Common myeloid progenitor, CD34-positive (primary cell): ENCODE results near the gene SPDYE6.

Experiments
- CTCF ChIA-PET: fragments of 350-600 bp; sonication (Branson Sonifier 250); formaldehyde crosslinking; loops from one replicate; lab custom pipeline; 2021; ENCODE audit warnings: antibody characterized with exemption; lab: Charles Lee
- POLR2A ChIA-PET: fragments of 350-600 bp; sonication (Branson Sonifier 250); formaldehyde crosslinking; loops from one replicate; lab custom pipeline; 2021; ENCODE audit warnings: antibody characterized with exemption; lab: Charles Lee
- DNase-seq, 3 donors: peaks; one replicate each; pipeline versions ENCODE4 v3.0.0 to v3.0.0-alpha.2; 2013
- H3K27ac ChIP-seq, 2 experiments: 1 replicate in 1 of 2; 2 replicates in 1 of 2; pipeline ENCODE4 v1.7.0; 2013; ENCODE audit warnings: inconsistent platforms in 2 of 2, low read length in 2 of 2, mild to moderate bottlenecking in 2 of 2, low read depth in 1 of 2, moderate library complexity in 1 of 2; ENCODE audit not compliant: severe bottlenecking in 2 of 2, insufficient read depth in 1 of 2, poor library complexity in 1 of 2
- H3K27me3 ChIP-seq, 5 experiments: replicated peaks in 2 of 5; 1 replicate in 3 of 5; 2 replicates in 2 of 5; pipeline versions ENCODE4 v1.6.1 to v1.7.0; 2013; ENCODE audit warnings: low read length in 4 of 5, mild to moderate bottlenecking in 2 of 5, moderate library complexity in 2 of 5, inconsistent platforms in 1 of 5; ENCODE audit not compliant: insufficient read depth in 5 of 5, control insufficient read depth in 4 of 5
- H3K36me3 ChIP-seq, 4 experiments: 1 replicate in 2 of 4; 2 replicates in 2 of 4; pipeline versions ENCODE4 v1.6.1 to v1.7.0; 2013; ENCODE audit warnings: low read length in 3 of 4, control low read depth in 1 of 4, mild to moderate bottlenecking in 1 of 4; ENCODE audit not compliant: control insufficient read depth in 4 of 4, insufficient read depth in 4 of 4
- H3K4me1 ChIP-seq, 4 experiments: 1 replicate in 3 of 4; 2 replicates in 1 of 4; pipeline versions ENCODE4 v1.6.1 to v1.7.1; 2013; ENCODE audit warnings: low read length in 3 of 4, mild to moderate bottlenecking in 3 of 4, control low read depth in 1 of 4, inconsistent platforms in 1 of 4, moderate library complexity in 1 of 4; ENCODE audit not compliant: control insufficient read depth in 4 of 4, insufficient read depth in 4 of 4; ENCODE audit errors: control extremely low read depth in 1 of 4
- H3K4me3 ChIP-seq, 7 experiments: 1 replicate in 4 of 7; 2 replicates in 3 of 7; pipeline versions ENCODE4 v1.5.1 to v1.7.0; 2013; ENCODE audit warnings: mild to moderate bottlenecking in 7 of 7, low read length in 6 of 7, moderate library complexity in 6 of 7, inconsistent platforms in 2 of 7, low read depth in 2 of 7, control low read depth in 1 of 7; ENCODE audit not compliant: insufficient read depth in 4 of 7, control insufficient read depth in 1 of 7; ENCODE audit errors: extremely low read depth in 1 of 7
- H3K9me3 ChIP-seq, 5 experiments: 1 replicate in 4 of 5; 2 replicates in 1 of 5; pipeline versions ENCODE4 v1.6.1 to v1.7.1; 2013; ENCODE audit warnings: low read length in 4 of 5, mild to moderate bottlenecking in 2 of 5, inconsistent platforms in 1 of 5, low read depth in 1 of 5, moderate library complexity in 1 of 5; ENCODE audit not compliant: control insufficient read depth in 4 of 5, insufficient read depth in 2 of 5; ENCODE audit errors: control extremely low read depth in 1 of 5
- WGBS: methylation state at CpG from one replicate; pipeline ENCODE4 v1.1.5; 2013; ENCODE audit not compliant: insufficient coverage; 5-methylcytosine and 5-hydroxymethylcytosine counted together

SPDYE6 gene

GRCh38 chr7:102323914-102324195, 32.4 kb downstream of the SPDYE6 start:
- ChIA-PET CTCF (no interaction called here), POLR2A (no interaction called here)
- Histone ChIP-seq H3K9me3 (no peaks in the 10 kb centered on the region), H3K36me3 (peaks cover 0 to 5% (median 1%) of the 10 kb centered on the region in 4 experiments), H3K4me3 (no peak overlapping the region), H3K4me1 (no peaks in the 10 kb centered on the region), H3K27me3 (no peaks in the 10 kb centered on the region), H3K27ac (no peak overlapping the region)
- DNase-seq: no peak
- 93% methylated on average over 5 of the region's 5 CpGs for WGBS

DNA sequence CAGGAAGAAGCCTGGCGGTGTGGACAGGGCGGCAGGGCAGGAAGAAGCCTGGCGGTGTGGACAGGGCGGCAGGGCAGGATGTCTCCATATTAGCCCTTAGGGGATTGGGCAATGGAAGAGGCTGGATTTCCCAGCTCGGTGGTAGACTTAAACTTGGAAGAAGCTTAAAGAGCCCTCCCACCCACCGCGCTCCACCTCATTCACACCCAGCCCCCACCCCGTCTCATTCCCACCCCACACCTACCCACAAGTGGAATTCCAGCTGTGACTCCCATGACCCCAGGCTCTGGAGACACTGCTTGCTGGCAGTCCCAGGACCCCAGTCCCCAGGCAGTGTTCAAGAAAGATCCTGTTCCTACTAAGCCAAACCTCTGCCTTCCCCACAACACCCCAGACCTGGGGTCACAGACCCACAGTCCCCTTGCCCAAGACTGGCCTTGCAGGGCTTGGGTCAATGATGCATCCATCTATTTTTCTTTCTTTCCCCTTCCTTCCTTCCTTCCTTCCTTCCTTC, 34.0 kb downstream of the SPDYE6 start:
- Histone ChIP-seq H3K27ac (no peak overlapping the region), H3K9me3 (no peaks in the 10 kb centered on the region), H3K27me3 (no peaks in the 10 kb centered on the region), H3K4me1 (no peaks in the 10 kb centered on the region), H3K36me3 (peaks cover 0 to 14% (median 2%) of the 10 kb centered on the region in 4 experiments), H3K4me3 (no peak overlapping the region)
- no peak for DNase-seq
- WGBS: 80% methylated on average over 2 of the region's 8 CpGs
- ChIA-PET POLR2A (interaction anchor here (0.6 kb wide), 1 partner anchor 11 kb away, joined by 3 read pairs; no protein-coding TSS in a partner anchor), CTCF (no interaction called here)

- ChIA-PET CTCF (interaction anchor here (0.6 kb wide), 1 partner anchor 13 kb away, joined by 3 read pairs; no protein-coding TSS in a partner anchor), POLR2A (interaction anchor here (0.6 kb wide), 1 partner anchor 11 kb away, joined by 3 read pairs; no protein-coding TSS in a partner anchor)
- Histone ChIP-seq H3K27me3 (no peaks in the 10 kb centered on the region), H3K4me3 (no peak overlapping the region), H3K27ac (no peak overlapping the region), H3K4me1 (no peaks in the 10 kb centered on the region), H3K9me3 (no peaks in the 10 kb centered on the region), H3K36me3 (peaks cover 0 to 17% (median 2%) of the 10 kb centered on the region in 4 experiments)
- DNase-seq: peak in 2 of 3 donors; percentile 50 to 51
- WGBS: 52% methylated on average over 66 of the region's 73 CpGs
Observed at GRCh38 chr7:102321351-102322201, 34.7 kb downstream of the SPDYE6 start.

GRCh38 chr7:102320601-102321350, 35.5 kb downstream of the SPDYE6 start:
- CTCF ChIA-PET: no interaction called here
- WGBS: 91% methylated on average over 33 of the region's 37 CpGs
- no peaks in the 10 kb centered on the region for H3K9me3 ChIP-seq
- H3K36me3 ChIP-seq: peaks cover 0 to 17% (median 2%) of the 10 kb centered on the region in 4 experiments
- DNase-seq: no peak
- H3K27ac ChIP-seq: no peak overlapping the region
- no peak overlapping the region for H3K4me3 ChIP-seq
- no peaks in the 10 kb centered on the region for H3K27me3 ChIP-seq
- no peaks in the 10 kb centered on the region for H3K4me1 ChIP-seq
- POLR2A ChIA-PET: no interaction called here

DNA sequence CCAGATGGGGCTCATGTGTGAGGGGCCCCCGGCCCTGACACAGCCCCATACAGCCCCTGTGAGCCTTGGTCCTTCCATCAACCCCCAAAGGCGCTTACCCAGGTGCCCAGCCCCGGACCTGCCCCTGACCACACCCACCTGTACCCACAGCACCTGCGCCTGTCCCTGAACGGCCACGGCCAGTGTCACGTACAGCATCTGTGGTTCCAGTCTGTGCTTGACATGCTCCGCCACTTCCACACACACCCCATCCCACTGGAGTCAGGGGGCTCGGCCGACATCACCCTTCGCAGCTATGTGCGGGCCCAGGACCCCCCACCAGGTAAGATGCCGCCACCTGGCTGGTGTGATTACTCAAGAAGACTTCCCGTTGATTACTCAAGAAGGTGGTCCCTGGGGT, 36.1 kb downstream of the SPDYE6 start:
- no peak for DNase-seq
- H3K27me3 ChIP-seq: no peaks in the 10 kb centered on the region
- H3K4me1 ChIP-seq: no peaks in the 10 kb centered on the region
- ChIA-PET CTCF (no interaction called here), POLR2A (no interaction called here)
- WGBS: 95% methylated on average over 10 of the region's 14 CpGs
- H3K9me3 ChIP-seq: no peaks in the 10 kb centered on the region
- no peak overlapping the region for H3K4me3 ChIP-seq
- peaks cover 0 to 17% (median 2%) of the 10 kb centered on the region in 4 experiments for H3K36me3 ChIP-seq
- H3K27ac ChIP-seq: no peak overlapping the region

GRCh38 chr7:102319671-102320070, 36.6 kb downstream of the SPDYE6 start:
- no peaks in the 10 kb centered on the region for H3K4me1 ChIP-seq
- H3K36me3 ChIP-seq: peaks cover 0 to 17% (median 2%) of the 10 kb centered on the region in 4 experiments
- no peaks in the 10 kb centered on the region for H3K9me3 ChIP-seq
- 93% methylated on average over 3 of the region's 3 CpGs for WGBS
- no peak overlapping the region for H3K27ac ChIP-seq
- H3K4me3 ChIP-seq: no peak overlapping the region
- DNase-seq: no peak
- H3K27me3 ChIP-seq: no peaks in the 10 kb centered on the region
- POLR2A ChIA-PET: no interaction called here
- CTCF ChIA-PET: interaction anchor here (1.1 kb wide), 1 partner anchor 40 kb away, joined by 5 read pairs; no protein-coding TSS in a partner anchor
